ENCODE data around the gene HCST. TPM values are rescaled to one million over a fixed set of nuclear protein-coding genes. Genes with fewer than 3 reads are reported as not detected.
A peak's percentile ranks its signal among the peaks of the same experiment; 100 is the strongest.

Gene HCST
- total RNA-seq, 6 experiments from 2014 or later: 0.96 to 4.1 (median 1.2) TPM

DNA sequence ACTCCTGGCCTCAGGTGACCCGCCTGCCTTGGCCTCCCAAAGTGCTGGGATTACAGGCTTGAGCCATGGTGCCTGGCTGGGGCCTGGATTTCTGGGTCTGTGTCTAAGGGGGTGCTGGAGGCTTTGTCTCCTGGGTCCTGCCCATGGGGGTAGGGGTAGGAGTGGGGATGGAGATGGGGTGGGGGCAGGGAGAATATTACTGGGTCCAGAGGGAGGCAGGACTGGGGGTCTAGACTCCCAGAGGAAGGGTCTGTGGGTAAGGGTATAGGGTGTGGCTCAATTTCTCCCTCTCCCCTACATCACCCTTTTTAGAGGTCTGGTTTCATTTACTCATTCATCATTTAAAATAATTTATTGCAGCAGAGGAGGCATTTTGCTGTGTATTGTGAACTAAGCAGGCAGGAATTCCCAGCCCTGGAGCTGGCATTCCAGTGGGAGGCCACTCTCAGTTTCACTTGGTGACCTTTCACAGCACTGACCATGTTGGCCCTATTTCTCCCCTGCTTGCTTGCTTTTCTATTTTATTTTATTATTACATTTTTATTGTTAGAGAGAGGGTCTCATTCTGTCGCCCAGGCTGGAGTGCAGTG lies 1.2 kb upstream of the HCST start:
- peaks cover 51% of the 10 kb centered on the region for H3K4me1 Mint-ChIP-seq (ENCODE audit: low read depth)
- H3K36me3 Mint-ChIP-seq (ENCODE audit: low read depth): no peaks in the 10 kb centered on the region
- H3K4me3 Mint-ChIP-seq: peak overlapping the region; percentile 95
- peaks cover 2% of the 10 kb centered on the region; the same call in 1 of the 2 replicates for H3K27me3 Mint-ChIP-seq (ENCODE audit: insufficient read depth)
- H3K9me3 Mint-ChIP-seq: no peaks in the 10 kb centered on the region
- TF ChIP-seq, protein P1, sequence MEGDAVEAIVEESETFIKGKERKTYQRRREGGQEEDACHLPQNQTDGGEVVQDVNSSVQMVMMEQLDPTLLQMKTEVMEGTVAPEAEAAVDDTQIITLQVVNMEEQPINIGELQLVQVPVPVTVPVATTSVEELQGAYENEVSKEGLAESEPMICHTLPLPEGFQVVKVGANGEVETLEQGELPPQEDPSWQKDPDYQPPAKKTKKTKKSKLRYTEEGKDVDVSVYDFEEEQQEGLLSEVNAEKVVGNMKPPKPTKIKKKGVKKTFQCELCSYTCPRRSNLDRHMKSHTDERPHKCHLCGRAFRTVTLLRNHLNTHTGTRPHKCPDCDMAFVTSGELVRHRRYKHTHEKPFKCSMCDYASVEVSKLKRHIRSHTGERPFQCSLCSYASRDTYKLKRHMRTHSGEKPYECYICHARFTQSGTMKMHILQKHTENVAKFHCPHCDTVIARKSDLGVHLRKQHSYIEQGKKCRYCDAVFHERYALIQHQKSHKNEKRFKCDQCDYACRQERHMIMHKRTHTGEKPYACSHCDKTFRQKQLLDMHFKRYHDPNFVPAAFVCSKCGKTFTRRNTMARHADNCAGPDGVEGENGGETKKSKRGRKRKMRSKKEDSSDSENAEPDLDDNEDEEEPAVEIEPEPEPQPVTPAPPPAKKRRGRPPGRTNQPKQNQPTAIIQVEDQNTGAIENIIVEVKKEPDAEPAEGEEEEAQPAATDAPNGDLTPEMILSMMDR (IDR thresholded peaks at IDR 0.05): no peak
- H3K27ac Mint-ChIP-seq: peak overlapping the region; percentile 91
- DNase-seq: peak; percentile 79

GRCh38 chr19:35902870-35903475 lies 644 bp downstream of the HCST start:
- Mint-ChIP-seq H3K27me3 (ENCODE audit: insufficient read depth) (peaks cover 2% of the 10 kb centered on the region; the same call in 1 of the 2 replicates), H3K27ac (peak overlapping the region; percentile 91), H3K36me3 (ENCODE audit: low read depth) (no peaks in the 10 kb centered on the region), H3K9me3 (no peaks in the 10 kb centered on the region), H3K4me1 (ENCODE audit: low read depth) (peaks cover 61% of the 10 kb centered on the region), H3K4me3 (peak overlapping the region; percentile 86)
- no peak for DNase-seq
- TF ChIP-seq, protein P1 (IDR thresholded peaks at IDR 0.05): no peak

DNA sequence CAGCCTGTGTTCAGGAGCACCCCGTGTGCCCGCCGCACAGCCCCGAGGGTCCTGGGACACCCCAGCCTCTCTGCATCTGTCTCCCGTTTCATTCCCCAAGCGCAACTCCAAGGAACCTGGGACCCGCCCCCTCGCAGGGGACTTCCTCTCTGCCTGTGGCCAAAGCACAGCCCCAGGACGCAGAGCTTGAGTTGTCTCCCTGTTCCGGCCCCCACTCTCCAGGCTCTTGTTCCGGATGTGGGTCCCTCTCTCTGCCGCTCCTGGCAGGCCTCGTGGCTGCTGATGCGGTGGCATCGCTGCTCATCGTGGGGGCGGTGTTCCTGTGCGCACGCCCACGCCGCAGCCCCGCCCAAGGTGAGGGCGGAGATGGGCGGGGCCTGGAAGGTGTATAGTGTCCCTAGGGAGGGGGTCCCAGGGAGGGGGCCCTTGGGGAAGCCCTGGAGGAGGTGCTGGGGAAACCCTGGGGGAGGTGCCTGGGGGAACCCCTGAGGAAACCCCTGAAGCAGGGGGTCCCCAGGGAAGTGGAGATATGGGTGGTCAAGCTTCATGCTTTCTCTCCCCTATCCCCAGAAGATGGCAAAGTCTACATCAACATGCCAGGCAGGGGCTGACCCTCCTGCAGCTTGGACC lies 1.3 kb downstream of the HCST start:
- peaks cover 2% of the 10 kb centered on the region; the same call in 1 of the 2 replicates for H3K27me3 Mint-ChIP-seq (ENCODE audit: insufficient read depth)
- peaks cover 58% of the 10 kb centered on the region for H3K4me1 Mint-ChIP-seq (ENCODE audit: low read depth)
- H3K36me3 Mint-ChIP-seq (ENCODE audit: low read depth): no peaks in the 10 kb centered on the region
- H3K27ac Mint-ChIP-seq: peak overlapping the region; percentile 91
- peak; percentile 80 for DNase-seq
- peak overlapping the region; percentile 86 for H3K4me3 Mint-ChIP-seq
- TF ChIP-seq, protein P1 (IDR thresholded peaks at IDR 0.05): peak; percentile 18; the same call in 1 of the 2 replicates
- H3K9me3 Mint-ChIP-seq: no peaks in the 10 kb centered on the region

- no peak for DNase-seq
- H3K27ac Mint-ChIP-seq: no peak overlapping the region
- peaks cover 2% of the 10 kb centered on the region; the same call in 1 of the 2 replicates for H3K27me3 Mint-ChIP-seq (ENCODE audit: insufficient read depth)
- no peak overlapping the region for H3K4me3 Mint-ChIP-seq
- TF ChIP-seq, protein P1 (IDR thresholded peaks at IDR 0.05): no peak
- H3K36me3 Mint-ChIP-seq (ENCODE audit: low read depth): no peaks in the 10 kb centered on the region
- peaks cover 55% of the 10 kb centered on the region for H3K4me1 Mint-ChIP-seq (ENCODE audit: low read depth)
- no peaks in the 10 kb centered on the region for H3K9me3 Mint-ChIP-seq
Measured at GRCh38 chr19:35904311-35905068, 2.2 kb downstream of the HCST start.

- Mint-ChIP-seq H3K36me3 (ENCODE audit: low read depth) (no peaks in the 10 kb centered on the region), H3K9me3 (no peaks in the 10 kb centered on the region), H3K27me3 (ENCODE audit: insufficient read depth) (peaks cover 2% of the 10 kb centered on the region; the same call in 1 of the 2 replicates), H3K4me1 (ENCODE audit: low read depth) (peaks cover 55% of the 10 kb centered on the region), H3K27ac (no peak overlapping the region), H3K4me3 (no peak overlapping the region)
- DNase-seq: no peak
- TF ChIP-seq, protein P1 (IDR thresholded peaks at IDR 0.05): no peak
Measured at GRCh38 chr19:35905178-35905727, 2.9 kb downstream of the HCST start.

All from HFFc6 (cell line).